Measurements from ENCODE around the gene NUP93.

The NUP93 gene

GRCh38 chr16:56812884-56813283 lies 83.0 kb downstream of the NUP93 start:
- ChIA-PET CTCF (interaction anchor here (0.7 kb wide), 1 partner anchor 42 kb away, joined by 3 read pairs; no protein-coding TSS in a partner anchor), POLR2A (no interaction called here)
- no peak for DNase-seq (ENCODE audit: extremely low spot score)
- TF ChIP-seq HDGF (IDR thresholded peaks at IDR 0.05; ENCODE audit: borderline replicate concordance) (no peak), ELF4 (IDR thresholded peaks at IDR 0.05) (no peak), FOXK2 (IDR thresholded peaks at IDR 0.05) (no peak), FOXM1 (IDR thresholded peaks at IDR 0.05; ENCODE audit: borderline replicate concordance) (no peak), SUZ12 (IDR thresholded peaks at IDR 0.05) (no peak), BHLHE40 (IDR thresholded peaks at IDR 0.05; ENCODE audit: borderline replicate concordance) (no peak), FOXA1 (IDR thresholded peaks at IDR 0.05) (no peak), TARDBP (IDR thresholded peaks at IDR 0.05) (no peak)

GRCh38 chr16:56814537-56815432 lies 84.9 kb downstream of the NUP93 start:
- no peak for DNase-seq (ENCODE audit: extremely low spot score)
- ChIA-PET POLR2A (no interaction called here), CTCF (no interaction called here)
- TF ChIP-seq FOXA1 (IDR thresholded peaks at IDR 0.05) (no peak), NFRKB (IDR thresholded peaks at IDR 0.05) (no peak), PKNOX1 (IDR thresholded peaks at IDR 0.05) (no peak), ARNT (IDR thresholded peaks at IDR 0.05) (no peak), LEF1 (IDR thresholded peaks at IDR 0.05; ENCODE audit: borderline replicate concordance) (no peak), TARDBP (IDR thresholded peaks at IDR 0.05) (no peak), FOXM1 (IDR thresholded peaks at IDR 0.05; ENCODE audit: borderline replicate concordance) (no peak), FOXK2 (IDR thresholded peaks at IDR 0.05) (no peak)

- DNase-seq (ENCODE audit: extremely low spot score) = no peak
- ChIA-PET CTCF (no interaction called here), POLR2A (no interaction called here)
- TF ChIP-seq ELF4 (IDR thresholded peaks at IDR 0.05) = no peak
- no peak for TF ChIP-seq TARDBP (IDR thresholded peaks at IDR 0.05)
- no peak for TF ChIP-seq ZNF384 (IDR thresholded peaks at IDR 0.05)
- no peak for TF ChIP-seq PKNOX1 (IDR thresholded peaks at IDR 0.05)
- no peak for TF ChIP-seq ARNT (IDR thresholded peaks at IDR 0.05)
- TF ChIP-seq L3MBTL2 (conservative IDR thresholded peaks at IDR 0.05) = no peak
- TF ChIP-seq HDGF (IDR thresholded peaks at IDR 0.05; ENCODE audit: borderline replicate concordance) = no peak
- no peak for TF ChIP-seq NFRKB (IDR thresholded peaks at IDR 0.05)
- TF ChIP-seq CTBP1 (IDR thresholded peaks at IDR 0.05; ENCODE audit: borderline replicate concordance) = no peak
- no peak for TF ChIP-seq SUZ12 (IDR thresholded peaks at IDR 0.05)
- TF ChIP-seq FOXA1 (IDR thresholded peaks at IDR 0.05) = no peak
- TF ChIP-seq FOXK2 (IDR thresholded peaks at IDR 0.05) = no peak
- no peak for TF ChIP-seq SP1 (IDR thresholded peaks at IDR 0.05)
- no peak for TF ChIP-seq FOXM1 (IDR thresholded peaks at IDR 0.05; ENCODE audit: borderline replicate concordance)
- no peak for TF ChIP-seq BHLHE40 (IDR thresholded peaks at IDR 0.05; ENCODE audit: borderline replicate concordance)
- TF ChIP-seq LEF1 (IDR thresholded peaks at IDR 0.05; ENCODE audit: borderline replicate concordance) = no peak
Measured at GRCh38 chr16:56815721-56816120, 85.8 kb downstream of the NUP93 start.

GRCh38 chr16:56817056-56817455 lies 87.1 kb downstream of the NUP93 start:
- TF ChIP-seq PKNOX1 (IDR thresholded peaks at IDR 0.05) (no peak), SP1 (IDR thresholded peaks at IDR 0.05) (no peak), ELF4 (IDR thresholded peaks at IDR 0.05) (no peak), ARNT (IDR thresholded peaks at IDR 0.05) (no peak), HDGF (IDR thresholded peaks at IDR 0.05; ENCODE audit: borderline replicate concordance) (no peak), FOXA1 (IDR thresholded peaks at IDR 0.05) (no peak), CTBP1 (IDR thresholded peaks at IDR 0.05; ENCODE audit: borderline replicate concordance) (no peak), SUZ12 (IDR thresholded peaks at IDR 0.05) (no peak), LEF1 (IDR thresholded peaks at IDR 0.05; ENCODE audit: borderline replicate concordance) (no peak), BHLHE40 (IDR thresholded peaks at IDR 0.05; ENCODE audit: borderline replicate concordance) (no peak), FOXK2 (IDR thresholded peaks at IDR 0.05) (no peak), L3MBTL2 (conservative IDR thresholded peaks at IDR 0.05) (no peak)
- ChIA-PET CTCF (no interaction called here), POLR2A (no interaction called here)
- DNase-seq (ENCODE audit: extremely low spot score) = no peak

- TF ChIP-seq LEF1 (IDR thresholded peaks at IDR 0.05; ENCODE audit: borderline replicate concordance) (no peak), FOXM1 (IDR thresholded peaks at IDR 0.05; ENCODE audit: borderline replicate concordance) (no peak), CTBP1 (IDR thresholded peaks at IDR 0.05; ENCODE audit: borderline replicate concordance) (no peak)
- POLR2A ChIA-PET = no interaction called here
- no peak for DNase-seq (ENCODE audit: extremely low spot score)
- CTCF ChIA-PET = no interaction called here
Measured at GRCh38 chr16:56817938-56818337, 88.0 kb downstream of the NUP93 start.

- DNase-seq (ENCODE audit: extremely low spot score) = no peak
- POLR2A ChIA-PET = no interaction called here
- CTCF ChIA-PET = no interaction called here
- no peak for TF ChIP-seq SUZ12 (IDR thresholded peaks at IDR 0.05)
- TF ChIP-seq NFRKB (IDR thresholded peaks at IDR 0.05) = no peak
- no peak for TF ChIP-seq LEF1 (IDR thresholded peaks at IDR 0.05; ENCODE audit: borderline replicate concordance)
- TF ChIP-seq TARDBP (IDR thresholded peaks at IDR 0.05) = no peak
- TF ChIP-seq CTBP1 (IDR thresholded peaks at IDR 0.05; ENCODE audit: borderline replicate concordance) = no peak
- TF ChIP-seq FOXK2 (IDR thresholded peaks at IDR 0.05) = no peak
- TF ChIP-seq FOXM1 (IDR thresholded peaks at IDR 0.05; ENCODE audit: borderline replicate concordance) = no peak
- no peak for TF ChIP-seq ZNF384 (IDR thresholded peaks at IDR 0.05)
Measured at GRCh38 chr16:56823081-56823733, 93.3 kb downstream of the NUP93 start.

Measured in HEK293T (cell line).